Measurements from ENCODE around the gene JAG1. TPM values are rescaled to one million over a fixed set of nuclear protein-coding genes. Genes with fewer than 3 reads are reported as not detected.

The JAG1 gene
- polyA plus RNA-seq, 1 donor (not counting 4 experiments of a cell fraction or from before 2014, with no cell fraction given): 84.2 TPM

DNA sequence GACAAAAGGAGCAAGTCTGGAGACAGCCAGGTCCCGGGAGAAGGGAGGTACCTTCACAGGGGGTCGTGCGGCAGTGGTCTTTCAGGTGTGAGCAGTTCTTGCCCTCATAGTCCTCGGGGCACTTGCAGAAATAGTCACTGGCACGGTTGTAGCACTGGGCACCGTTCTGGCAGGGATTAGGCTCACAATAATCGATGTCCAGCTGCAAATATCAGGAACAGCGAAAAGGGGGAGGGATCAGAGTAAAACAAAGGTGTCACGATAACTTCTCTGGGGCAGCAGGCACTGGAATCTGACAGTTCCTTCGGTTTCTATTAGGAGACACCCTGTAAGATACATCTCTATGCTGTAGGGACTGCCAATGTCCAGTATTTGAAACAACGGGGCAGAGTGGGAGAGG lies 25.9 kb downstream of the JAG1 start:
- Histone ChIP-seq H2AFZ (ENCODE audit: control insufficient read depth, low read length) (no peak overlapping the region), H3K9me3 (ENCODE audit: control insufficient read depth, low read depth, low read length) (no peaks in the 10 kb centered on the region), H3K9me1 (ENCODE audit: control insufficient read depth, extremely low read depth, insufficient read depth, low read length) (no peaks in the 10 kb centered on the region), H3K79me2 (ENCODE audit: control insufficient read depth, insufficient read depth, low read length) (peaks cover 81% of the 10 kb centered on the region), H3K4me3 (ENCODE audit: control insufficient read depth in 2 of 3, extremely low read depth in 1 of 3, insufficient read depth in 2 of 3, low read depth in 1 of 3, low read length in 3 of 3) (no peak overlapping the region), H3K4me2 (ENCODE audit: control insufficient read depth, extremely low read depth, insufficient read depth, low read depth, low read length) (no peak overlapping the region), H3K36me3 (ENCODE audit: control insufficient read depth in 2 of 2, extremely low read depth in 1 of 2, insufficient read depth in 2 of 2, low read length in 2 of 2) (peaks cover 64 to 98% of the 10 kb centered on the region in 2 experiments), H4K20me1 (ENCODE audit: control insufficient read depth, extremely low read depth, insufficient read depth, low read length) (peaks cover 34% of the 10 kb centered on the region), H3K27ac (ENCODE audit: control insufficient read depth, insufficient read depth, low read length) (no peak overlapping the region), H3K27me3 (ENCODE audit: control insufficient read depth, extremely low read depth, insufficient read depth, low read length) (no peaks in the 10 kb centered on the region), H3K9ac (ENCODE audit: control insufficient read depth, extremely low read depth, insufficient read depth, low read length) (peak overlapping the region; percentile 6), H3K4me1 (ENCODE audit: control insufficient read depth, extremely low read depth, insufficient read depth, low read length) (peaks cover 29% of the 10 kb centered on the region)
- dilution Hi-C loops (cut with MboI; ENCODE audit: extremely low pct_ligation_motif_present, low sequenced_read_pairs): no loop called here
- TF ChIP-seq EZH2 (IDR thresholded peaks at IDR 0.05; ENCODE audit: low read length): no peak
- TF ChIP-seq, protein P1, sequence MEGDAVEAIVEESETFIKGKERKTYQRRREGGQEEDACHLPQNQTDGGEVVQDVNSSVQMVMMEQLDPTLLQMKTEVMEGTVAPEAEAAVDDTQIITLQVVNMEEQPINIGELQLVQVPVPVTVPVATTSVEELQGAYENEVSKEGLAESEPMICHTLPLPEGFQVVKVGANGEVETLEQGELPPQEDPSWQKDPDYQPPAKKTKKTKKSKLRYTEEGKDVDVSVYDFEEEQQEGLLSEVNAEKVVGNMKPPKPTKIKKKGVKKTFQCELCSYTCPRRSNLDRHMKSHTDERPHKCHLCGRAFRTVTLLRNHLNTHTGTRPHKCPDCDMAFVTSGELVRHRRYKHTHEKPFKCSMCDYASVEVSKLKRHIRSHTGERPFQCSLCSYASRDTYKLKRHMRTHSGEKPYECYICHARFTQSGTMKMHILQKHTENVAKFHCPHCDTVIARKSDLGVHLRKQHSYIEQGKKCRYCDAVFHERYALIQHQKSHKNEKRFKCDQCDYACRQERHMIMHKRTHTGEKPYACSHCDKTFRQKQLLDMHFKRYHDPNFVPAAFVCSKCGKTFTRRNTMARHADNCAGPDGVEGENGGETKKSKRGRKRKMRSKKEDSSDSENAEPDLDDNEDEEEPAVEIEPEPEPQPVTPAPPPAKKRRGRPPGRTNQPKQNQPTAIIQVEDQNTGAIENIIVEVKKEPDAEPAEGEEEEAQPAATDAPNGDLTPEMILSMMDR (optimal IDR thresholded peaks at IDR 0.05 in 1 of 3, IDR thresholded peaks at IDR 0.05 in 1 of 3, conservative IDR thresholded peaks at IDR 0.05 in 1 of 3; ENCODE audit: extremely low read depth in 1 of 3, insufficient read depth in 2 of 3, low read length in 3 of 3): no peak
- DNase-seq (ENCODE audit: low read depth, low spot score): no peak
- no peak for FAIRE-seq

DNA sequence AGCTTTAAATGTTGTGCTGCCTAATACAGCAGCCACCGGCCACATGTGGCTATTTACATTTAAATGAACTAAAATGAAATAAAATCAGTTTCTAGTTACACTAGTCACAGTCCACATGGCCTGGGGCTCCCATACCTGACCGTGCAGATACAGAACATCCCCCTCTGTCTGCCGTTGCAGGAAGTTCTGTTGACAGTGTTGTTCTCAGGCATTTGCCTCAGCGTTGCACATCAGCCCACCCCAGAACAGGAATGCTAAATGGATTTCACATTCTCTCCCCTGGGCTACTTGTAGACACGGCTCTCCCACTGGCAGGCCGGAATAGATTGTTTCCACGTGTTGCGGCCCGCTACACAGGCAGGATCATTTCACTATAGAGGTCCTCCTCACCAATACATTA lies 26.3 kb downstream of the JAG1 start:
- Histone ChIP-seq H3K9me1 (ENCODE audit: control insufficient read depth, extremely low read depth, insufficient read depth, low read length) (no peaks in the 10 kb centered on the region), H3K4me2 (ENCODE audit: control insufficient read depth, extremely low read depth, insufficient read depth, low read depth, low read length) (no peak overlapping the region), H4K20me1 (ENCODE audit: control insufficient read depth, extremely low read depth, insufficient read depth, low read length) (peaks cover 29% of the 10 kb centered on the region), H3K79me2 (ENCODE audit: control insufficient read depth, insufficient read depth, low read length) (peaks cover 79% of the 10 kb centered on the region), H3K27me3 (ENCODE audit: control insufficient read depth, extremely low read depth, insufficient read depth, low read length) (no peaks in the 10 kb centered on the region), H3K36me3 (ENCODE audit: control insufficient read depth in 2 of 2, extremely low read depth in 1 of 2, insufficient read depth in 2 of 2, low read length in 2 of 2) (peaks cover 65 to 97% of the 10 kb centered on the region in 2 experiments), H3K9ac (ENCODE audit: control insufficient read depth, extremely low read depth, insufficient read depth, low read length) (peak overlapping the region; percentile 6), H3K4me1 (ENCODE audit: control insufficient read depth, extremely low read depth, insufficient read depth, low read length) (peaks cover 28% of the 10 kb centered on the region), H3K27ac (ENCODE audit: control insufficient read depth, insufficient read depth, low read length) (peak overlapping the region; percentile 10), H3K4me3 (ENCODE audit: control insufficient read depth in 2 of 3, extremely low read depth in 1 of 3, insufficient read depth in 2 of 3, low read depth in 1 of 3, low read length in 3 of 3) (no peak overlapping the region), H3K9me3 (ENCODE audit: control insufficient read depth, low read depth, low read length) (no peaks in the 10 kb centered on the region), H2AFZ (ENCODE audit: control insufficient read depth, low read length) (no peak overlapping the region)
- TF ChIP-seq, protein P1 (optimal IDR thresholded peaks at IDR 0.05 in 1 of 3, IDR thresholded peaks at IDR 0.05 in 1 of 3, conservative IDR thresholded peaks at IDR 0.05 in 1 of 3; ENCODE audit: extremely low read depth in 1 of 3, insufficient read depth in 2 of 3, low read length in 3 of 3): peak; percentile 38 to 58 (median 49)
- TF ChIP-seq EZH2 (IDR thresholded peaks at IDR 0.05; ENCODE audit: low read length): no peak
- FAIRE-seq (peak; percentile 39), DNase-seq (ENCODE audit: low read depth, low spot score) (no peak)
- dilution Hi-C loops (cut with MboI; ENCODE audit: extremely low pct_ligation_motif_present, low sequenced_read_pairs): no loop called here
